SW480 (cell line): Measurements from ENCODE around the gene MOB3A.

Experiments
- DNase-seq: peaks from one replicate; pipeline ENCODE4 v3.0.0-alpha.2; 2016; ENCODE audit warnings: low spot score

The MOB3A gene

GRCh38 chr19:2123682-2124387 lies 27.7 kb upstream of the MOB3A start:
- DNase-seq = no peak

- no peak for DNase-seq
Measured at GRCh38 chr19:2122982-2123381, 26.9 kb upstream of the MOB3A start.

- no peak for DNase-seq
Measured at GRCh38 chr19:2122251-2122650, 26.1 kb upstream of the MOB3A start.

GRCh38 chr19:2121416-2122051 lies 25.4 kb upstream of the MOB3A start:
- no peak for DNase-seq

DNA sequence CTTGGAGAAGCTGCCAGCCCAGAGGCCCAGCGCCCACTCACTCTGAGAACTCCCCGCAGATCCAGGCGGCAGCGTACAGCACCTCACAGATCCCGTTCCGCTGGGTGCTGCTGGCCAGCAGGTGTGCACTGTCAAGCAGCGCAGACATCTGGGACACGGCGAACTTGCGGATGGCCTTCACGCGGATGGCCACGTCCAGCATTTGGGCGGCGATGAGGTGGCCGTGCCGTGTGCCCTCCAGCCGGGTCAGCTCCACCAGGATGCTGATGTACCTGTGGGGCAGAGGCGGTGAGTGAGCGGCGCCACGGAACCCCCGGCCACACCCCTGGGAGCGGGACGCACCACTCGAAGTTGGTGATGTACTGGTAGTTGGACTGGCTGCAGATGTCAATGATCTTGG lies 24.7 kb upstream of the MOB3A start:
- DNase-seq = no peak

GRCh38 chr19:2119921-2120785 lies 24.0 kb upstream of the MOB3A start:
- DNase-seq = no peak

DNA sequence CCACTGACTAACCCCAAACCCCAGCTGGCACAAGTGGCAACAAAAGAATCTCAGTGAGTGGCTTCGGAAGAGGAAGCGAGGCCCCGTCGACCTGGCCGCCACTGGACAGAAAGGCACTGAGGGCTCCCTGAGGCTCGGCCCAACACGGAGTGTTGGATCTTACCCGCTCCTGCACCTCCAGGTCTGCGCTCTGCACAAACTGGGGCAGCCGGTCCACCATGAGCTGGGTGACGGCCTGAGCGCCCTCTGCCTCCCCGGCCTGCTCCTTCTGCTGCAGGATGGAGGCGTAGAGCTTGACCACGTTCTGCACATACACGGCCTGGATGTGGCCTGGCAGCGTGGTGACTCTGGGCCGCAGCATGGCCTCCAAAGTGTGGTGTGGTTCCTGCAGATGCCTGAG lies 22.3 kb upstream of the MOB3A start:
- no peak for DNase-seq

DNA sequence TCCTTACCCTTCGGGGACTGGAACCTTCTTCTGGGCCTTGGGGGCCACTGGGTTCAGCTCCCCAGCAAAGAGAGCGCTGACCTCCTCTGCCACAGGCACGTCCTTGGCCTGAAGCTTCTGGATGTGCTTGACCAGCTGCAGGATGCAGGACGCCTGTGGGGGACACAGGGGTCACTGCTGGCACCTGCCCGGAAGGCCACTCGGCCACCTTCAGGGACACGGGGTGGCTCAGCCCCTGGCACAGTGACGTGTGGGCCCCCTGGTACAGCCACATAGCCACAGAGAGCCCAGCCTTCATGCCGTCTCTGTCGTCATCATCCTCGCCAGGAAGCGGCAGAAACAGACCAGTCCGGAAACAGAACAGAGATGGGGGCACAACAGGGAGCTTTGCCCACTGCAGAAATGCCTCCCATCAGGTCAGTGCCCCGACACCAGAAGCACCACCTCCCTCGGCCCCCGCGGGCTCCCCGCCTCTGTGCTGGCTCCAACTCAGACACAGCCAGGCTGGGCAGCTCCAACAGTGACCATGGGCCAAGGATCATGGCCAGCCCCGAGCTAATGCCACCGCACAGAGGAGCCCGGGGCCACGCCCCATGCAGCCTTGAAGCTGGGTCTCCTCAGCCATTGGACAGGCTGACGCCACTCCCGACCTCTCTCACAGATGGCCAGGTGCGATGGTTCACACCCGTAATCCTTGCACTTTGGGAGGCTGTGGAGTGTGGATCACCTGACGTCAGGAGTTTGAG lies 21.3 kb upstream of the MOB3A start:
- no peak for DNase-seq

DNA sequence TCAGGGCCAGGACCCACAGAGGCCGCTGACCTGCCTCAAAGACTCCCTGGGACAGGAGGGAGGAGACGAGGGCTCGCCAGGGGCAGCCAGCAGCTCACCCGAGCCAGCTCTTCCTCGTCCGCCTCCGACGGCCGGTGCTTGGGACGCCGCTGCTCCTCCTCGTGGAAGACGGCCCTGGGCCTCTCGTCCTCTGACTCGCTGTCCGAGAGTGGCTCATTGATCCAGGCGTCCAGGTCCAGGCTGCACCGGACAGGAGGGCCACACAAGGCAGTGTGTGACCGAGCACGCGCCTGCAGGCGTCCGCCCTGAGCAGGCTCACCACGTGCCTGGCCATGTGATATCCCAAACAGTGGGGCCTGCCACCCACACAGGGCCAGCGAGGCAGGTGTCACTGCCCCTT lies 20.4 kb upstream of the MOB3A start:
- DNase-seq = no peak

DNA sequence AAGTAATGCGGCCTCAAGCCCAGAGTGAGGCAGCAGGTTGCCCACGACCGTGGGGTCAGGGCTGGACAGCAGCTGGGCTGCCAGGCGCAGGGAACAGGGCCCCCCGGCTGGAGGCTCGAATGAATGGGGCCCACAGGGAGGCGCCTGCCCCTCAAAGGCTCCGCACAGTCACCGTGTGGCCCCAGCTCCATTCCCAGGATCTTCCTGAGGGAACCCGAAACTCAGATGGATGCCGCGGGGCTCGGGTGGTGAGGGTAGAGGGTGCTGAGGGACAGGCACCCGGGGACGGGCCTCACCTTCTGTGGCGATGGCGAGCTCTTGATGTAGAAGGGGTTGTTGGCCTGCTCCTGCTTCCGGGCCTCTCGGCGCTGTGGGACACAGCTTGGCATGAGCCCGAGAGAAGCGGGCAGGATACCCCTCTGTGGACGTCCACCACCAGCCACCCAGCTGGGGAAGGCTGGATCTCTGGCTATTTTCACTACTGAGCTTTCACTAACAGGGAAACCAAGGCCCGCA lies 19.8 kb upstream of the MOB3A start:
- no peak for DNase-seq

DNA sequence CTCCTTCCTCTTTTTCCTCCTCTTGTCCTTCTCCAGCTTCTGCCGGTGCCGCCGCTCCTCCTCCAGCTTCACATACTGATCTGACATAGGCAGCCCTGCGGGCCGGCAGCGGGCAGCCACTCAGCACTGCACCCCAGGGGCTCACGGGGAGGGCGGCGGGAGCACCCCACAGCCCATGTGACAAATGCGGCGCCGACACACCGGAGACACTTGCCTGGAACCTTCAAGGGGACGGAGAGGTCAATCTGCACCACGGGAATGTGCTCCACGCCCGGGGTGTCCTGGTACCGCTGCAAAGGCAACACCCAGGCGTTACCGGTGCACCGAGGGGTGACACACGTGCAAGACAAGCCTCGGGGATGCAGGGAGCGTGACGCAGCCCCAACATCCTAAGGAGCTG lies 19.2 kb upstream of the MOB3A start:
- DNase-seq = no peak

DNA sequence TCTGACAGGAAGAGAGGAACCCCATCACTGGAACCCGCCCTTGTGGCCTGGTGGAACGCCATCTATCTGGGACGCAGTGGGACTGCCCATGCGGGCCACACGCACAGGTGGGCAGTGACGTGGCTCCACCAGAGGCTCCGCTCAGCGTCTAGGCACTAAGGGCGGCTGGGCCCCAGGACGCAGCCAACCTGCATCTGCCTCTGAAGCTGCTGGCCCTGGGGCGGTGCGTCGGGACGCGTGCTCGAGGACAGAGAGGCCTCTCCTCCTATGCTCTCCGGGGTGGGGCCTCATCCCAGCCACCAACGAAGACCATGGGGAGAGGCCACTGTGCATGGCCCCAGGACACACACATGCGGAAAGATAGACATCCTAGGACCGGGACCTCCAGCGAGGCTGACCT lies 18.7 kb upstream of the MOB3A start:
- DNase-seq = no peak

- DNase-seq = no peak
Measured at GRCh38 chr19:2114218-2114617, 18.1 kb upstream of the MOB3A start.

- peak; percentile 65 for DNase-seq
Measured at GRCh38 chr19:2113439-2114211, 17.5 kb upstream of the MOB3A start.

DNA sequence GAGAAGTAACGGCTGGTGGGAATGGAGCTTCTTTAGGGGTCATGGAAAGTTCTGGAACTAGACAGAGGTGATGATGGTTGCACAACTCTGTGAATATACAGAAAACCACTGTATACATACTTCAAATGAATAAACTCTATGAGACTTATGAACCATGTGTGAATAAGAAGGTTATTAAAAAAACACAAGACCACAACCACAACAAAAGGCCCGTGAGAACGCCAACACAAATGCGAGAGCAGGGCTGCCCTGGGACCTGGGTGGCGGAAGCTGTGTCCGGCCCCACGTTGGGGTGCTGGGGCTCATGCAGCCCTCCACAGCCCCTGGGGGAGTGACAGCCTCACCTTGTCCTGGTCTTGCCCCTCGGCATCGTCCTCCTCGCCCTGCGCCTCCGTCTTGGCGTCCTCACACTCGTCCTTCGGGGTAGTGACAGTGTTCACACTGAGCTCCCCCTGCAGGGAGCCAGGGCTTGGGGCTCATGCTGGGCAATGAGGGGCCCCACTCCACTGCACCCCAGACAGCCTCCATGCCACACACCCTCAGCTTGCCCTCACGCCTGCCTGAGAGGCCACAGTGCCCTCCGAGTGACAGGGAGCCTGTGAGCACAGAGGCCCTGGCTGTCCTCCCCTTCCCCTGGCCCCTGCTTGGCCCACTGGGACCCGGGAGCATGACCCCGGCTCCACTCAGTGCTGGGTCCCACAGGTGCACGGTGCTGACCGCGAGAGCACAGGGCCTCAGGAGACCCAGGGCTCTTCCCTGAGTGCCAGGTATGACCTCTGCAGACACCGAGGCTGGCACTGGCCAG lies 16.6 kb upstream of the MOB3A start:
- no peak for DNase-seq

GRCh38 chr19:2111886-2112285 lies 15.8 kb upstream of the MOB3A start:
- DNase-seq = no peak

GRCh38 chr19:2111425-2111824 lies 15.3 kb upstream of the MOB3A start:
- no peak for DNase-seq

DNA sequence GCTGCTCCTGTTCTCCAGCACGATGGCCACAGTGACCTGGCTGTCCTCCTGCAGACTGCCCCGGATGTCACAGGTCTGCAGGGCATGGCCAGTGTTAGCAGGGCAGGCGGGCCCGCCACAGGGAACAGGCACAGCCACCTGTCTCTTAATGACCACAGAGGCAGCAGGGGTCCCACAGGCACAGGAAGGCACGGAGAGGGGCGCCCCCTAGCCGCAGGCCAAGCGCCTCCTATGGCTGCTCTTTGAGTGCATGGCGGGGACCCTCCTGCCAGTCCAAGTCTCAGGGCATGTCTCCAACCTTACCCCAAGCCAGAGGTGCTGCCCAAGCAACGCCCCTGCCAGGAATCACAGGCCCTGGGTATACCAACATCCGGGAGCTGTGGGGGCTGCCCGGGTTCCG lies 14.7 kb upstream of the MOB3A start:
- no peak for DNase-seq

DNA sequence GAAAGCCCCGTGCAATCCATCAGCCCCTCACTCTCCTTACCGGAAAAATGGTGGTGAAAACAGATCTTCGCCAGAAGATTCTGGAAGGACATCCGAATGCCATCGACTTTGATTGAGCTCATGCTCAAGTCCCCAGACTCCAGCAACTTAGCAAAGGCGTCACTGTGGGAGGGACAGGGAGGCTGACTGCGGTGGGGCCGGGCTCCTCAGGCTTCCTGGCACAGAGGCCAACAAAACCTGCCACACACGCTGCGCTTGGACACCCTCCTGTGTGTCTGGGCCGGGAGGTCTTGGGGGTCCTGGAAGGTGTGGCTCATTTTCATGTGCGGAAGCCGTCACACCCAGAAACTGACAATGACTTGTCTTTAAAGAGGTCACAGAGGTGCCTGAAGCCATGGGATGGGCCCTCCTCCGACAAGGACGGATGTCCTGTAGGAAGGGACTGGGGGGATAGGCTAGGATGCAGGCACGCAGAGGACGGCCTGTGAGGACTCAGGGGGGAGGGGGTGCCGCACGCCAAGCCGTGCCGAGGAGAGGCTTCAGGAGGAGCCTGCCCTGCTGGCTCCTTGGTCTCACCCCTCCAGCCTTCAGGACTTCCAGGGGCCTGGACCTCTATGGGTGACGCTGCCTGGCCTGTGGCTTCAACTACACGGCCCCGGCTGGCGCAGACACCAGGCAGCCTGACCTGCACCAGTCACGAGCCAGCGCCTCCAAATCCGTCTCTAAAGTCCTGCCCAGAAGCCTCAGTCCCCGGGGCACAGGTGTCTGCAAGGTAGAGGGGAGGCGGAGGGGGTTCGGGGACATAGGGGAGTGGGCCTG lies 13.1 kb upstream of the MOB3A start:
- DNase-seq = no peak
